GM12892 (cell line): ENCODE data around the gene MDM2.

Experiments
- POLR2A ChIP-seq: IDR thresholded peaks from 2 replicates; pipeline ENCODE4 v1.6.1; 2011; ENCODE audit warnings: low read depth, low read length, control low read depth
- TAF1 ChIP-seq: IDR thresholded peaks from 2 replicates; pipeline ENCODE4 v1.6.1; 2011; ENCODE audit warnings: low read depth, mild to moderate bottlenecking, control low read depth, low read length, borderline replicate concordance

GRCh38 chr12:68850390-68850789 is 42.4 kb downstream of the MDM2 start:
- no peak for TF ChIP-seq POLR2A
- no peak for TF ChIP-seq TAF1
